Measurements from ENCODE around the gene BLVRB. TPM values are rescaled to one million over a fixed set of nuclear protein-coding genes. Genes with fewer than 3 reads are reported as not detected.

BLVRB gene
- total and polyA plus RNA-seq, 4 donors = 132 to 1,243 (median 252) TPM

DNA sequence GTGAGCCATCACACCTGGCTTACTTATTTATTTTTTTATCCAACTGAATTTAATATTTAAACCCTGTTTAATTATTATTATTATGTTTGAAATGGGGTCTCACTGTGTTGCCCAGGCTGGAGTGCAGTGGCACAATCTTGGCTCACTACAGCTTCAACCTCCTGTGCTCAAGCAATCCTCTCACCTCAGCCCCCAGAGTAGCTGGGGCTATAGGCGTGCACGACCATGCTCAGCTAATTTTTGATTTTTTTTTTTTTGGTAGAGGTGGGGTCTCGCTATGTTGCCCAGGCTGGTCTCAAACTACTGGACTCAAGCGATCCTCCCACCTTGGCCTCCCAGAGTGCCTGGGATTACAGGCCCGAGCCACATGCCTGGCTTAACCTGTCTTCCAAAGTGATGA is 33.8 kb upstream of the BLVRB start:
- Histone ChIP-seq H3K27ac (ENCODE audit: low read depth in 1 of 2, low read length in 2 of 2) (no peak overlapping the region), H3K4me3 (ENCODE audit: low read depth in 1 of 3, low read length in 3 of 3) (no peak overlapping the region), H3K4me1 (ENCODE audit: control insufficient read depth in 4 of 4, insufficient read depth in 4 of 4, low read length in 3 of 4) (no peaks in the 10 kb centered on the region), H3K9me3 (ENCODE audit: control insufficient read depth in 4 of 4, low read length in 3 of 4) (no peaks in the 10 kb centered on the region), H3K9ac (ENCODE audit: low read depth in 1 of 2, low read length in 2 of 2) (no peak overlapping the region), H3K36me3 (ENCODE audit: control insufficient read depth in 4 of 4, insufficient read depth in 3 of 4, low read depth in 1 of 4, low read length in 3 of 4) (no peaks in the 10 kb centered on the region), H3K27me3 (ENCODE audit: control insufficient read depth in 4 of 4, insufficient read depth in 4 of 4, low read length in 3 of 4) (no peaks in the 10 kb centered on the region)
- DNase-seq (ENCODE audit: low spot score) = no peak
- TF ChIP-seq EGR1 (IDR thresholded peaks at IDR 0.05; ENCODE audit: low read depth in 2 of 2) = no peak
- TF ChIP-seq TAF1 (conservative IDR thresholded peaks at IDR 0.05) = no peak
- TF ChIP-seq, protein P1, sequence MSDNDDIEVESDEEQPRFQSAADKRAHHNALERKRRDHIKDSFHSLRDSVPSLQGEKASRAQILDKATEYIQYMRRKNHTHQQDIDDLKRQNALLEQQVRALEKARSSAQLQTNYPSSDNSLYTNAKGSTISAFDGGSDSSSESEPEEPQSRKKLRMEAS (IDR thresholded peaks at IDR 0.05) = no peak
- TF ChIP-seq, protein P2, sequence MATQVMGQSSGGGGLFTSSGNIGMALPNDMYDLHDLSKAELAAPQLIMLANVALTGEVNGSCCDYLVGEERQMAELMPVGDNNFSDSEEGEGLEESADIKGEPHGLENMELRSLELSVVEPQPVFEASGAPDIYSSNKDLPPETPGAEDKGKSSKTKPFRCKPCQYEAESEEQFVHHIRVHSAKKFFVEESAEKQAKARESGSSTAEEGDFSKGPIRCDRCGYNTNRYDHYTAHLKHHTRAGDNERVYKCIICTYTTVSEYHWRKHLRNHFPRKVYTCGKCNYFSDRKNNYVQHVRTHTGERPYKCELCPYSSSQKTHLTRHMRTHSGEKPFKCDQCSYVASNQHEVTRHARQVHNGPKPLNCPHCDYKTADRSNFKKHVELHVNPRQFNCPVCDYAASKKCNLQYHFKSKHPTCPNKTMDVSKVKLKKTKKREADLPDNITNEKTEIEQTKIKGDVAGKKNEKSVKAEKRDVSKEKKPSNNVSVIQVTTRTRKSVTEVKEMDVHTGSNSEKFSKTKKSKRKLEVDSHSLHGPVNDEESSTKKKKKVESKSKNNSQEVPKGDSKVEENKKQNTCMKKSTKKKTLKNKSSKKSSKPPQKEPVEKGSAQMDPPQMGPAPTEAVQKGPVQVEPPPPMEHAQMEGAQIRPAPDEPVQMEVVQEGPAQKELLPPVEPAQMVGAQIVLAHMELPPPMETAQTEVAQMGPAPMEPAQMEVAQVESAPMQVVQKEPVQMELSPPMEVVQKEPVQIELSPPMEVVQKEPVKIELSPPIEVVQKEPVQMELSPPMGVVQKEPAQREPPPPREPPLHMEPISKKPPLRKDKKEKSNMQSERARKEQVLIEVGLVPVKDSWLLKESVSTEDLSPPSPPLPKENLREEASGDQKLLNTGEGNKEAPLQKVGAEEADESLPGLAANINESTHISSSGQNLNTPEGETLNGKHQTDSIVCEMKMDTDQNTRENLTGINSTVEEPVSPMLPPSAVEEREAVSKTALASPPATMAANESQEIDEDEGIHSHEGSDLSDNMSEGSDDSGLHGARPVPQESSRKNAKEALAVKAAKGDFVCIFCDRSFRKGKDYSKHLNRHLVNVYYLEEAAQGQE (IDR thresholded peaks at IDR 0.05) = no peak
- TF ChIP-seq, protein P3, sequence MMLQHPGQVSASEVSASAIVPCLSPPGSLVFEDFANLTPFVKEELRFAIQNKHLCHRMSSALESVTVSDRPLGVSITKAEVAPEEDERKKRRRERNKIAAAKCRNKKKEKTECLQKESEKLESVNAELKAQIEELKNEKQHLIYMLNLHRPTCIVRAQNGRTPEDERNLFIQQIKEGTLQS (IDR thresholded peaks at IDR 0.05) = no peak
- TF ChIP-seq HNF4A (conservative IDR thresholded peaks at IDR 0.05) = no peak
- TF ChIP-seq YY1 (IDR thresholded peaks at IDR 0.05) = no peak
- TF ChIP-seq, protein P4, sequence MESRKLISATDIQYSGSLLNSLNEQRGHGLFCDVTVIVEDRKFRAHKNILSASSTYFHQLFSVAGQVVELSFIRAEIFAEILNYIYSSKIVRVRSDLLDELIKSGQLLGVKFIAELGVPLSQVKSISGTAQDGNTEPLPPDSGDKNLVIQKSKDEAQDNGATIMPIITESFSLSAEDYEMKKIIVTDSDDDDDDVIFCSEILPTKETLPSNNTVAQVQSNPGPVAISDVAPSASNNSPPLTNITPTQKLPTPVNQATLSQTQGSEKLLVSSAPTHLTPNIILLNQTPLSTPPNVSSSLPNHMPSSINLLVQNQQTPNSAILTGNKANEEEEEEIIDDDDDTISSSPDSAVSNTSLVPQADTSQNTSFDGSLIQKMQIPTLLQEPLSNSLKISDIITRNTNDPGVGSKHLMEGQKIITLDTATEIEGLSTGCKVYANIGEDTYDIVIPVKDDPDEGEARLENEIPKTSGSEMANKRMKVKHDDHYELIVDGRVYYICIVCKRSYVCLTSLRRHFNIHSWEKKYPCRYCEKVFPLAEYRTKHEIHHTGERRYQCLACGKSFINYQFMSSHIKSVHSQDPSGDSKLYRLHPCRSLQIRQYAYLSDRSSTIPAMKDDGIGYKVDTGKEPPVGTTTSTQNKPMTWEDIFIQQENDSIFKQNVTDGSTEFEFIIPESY (IDR thresholded peaks at IDR 0.05) = no peak
- TF ChIP-seq GABPA (IDR thresholded peaks at IDR 0.05 in 1 of 2, conservative IDR thresholded peaks at IDR 0.05 in 1 of 2) = no peak
- no peak for TF ChIP-seq FOXA2 (IDR thresholded peaks at IDR 0.05)
- TF ChIP-seq RAD21 (IDR thresholded peaks at IDR 0.05) = no peak
- no peak for TF ChIP-seq JUND (IDR thresholded peaks at IDR 0.05)
- TF ChIP-seq RXRA (IDR thresholded peaks at IDR 0.05) = no peak
- TF ChIP-seq SP1 (IDR thresholded peaks at IDR 0.05) = no peak
- TF ChIP-seq NR2F2 (IDR thresholded peaks at IDR 0.05) = no peak
- 90% methylated on average over 5 of the region's 5 CpGs for WGBS

DNA sequence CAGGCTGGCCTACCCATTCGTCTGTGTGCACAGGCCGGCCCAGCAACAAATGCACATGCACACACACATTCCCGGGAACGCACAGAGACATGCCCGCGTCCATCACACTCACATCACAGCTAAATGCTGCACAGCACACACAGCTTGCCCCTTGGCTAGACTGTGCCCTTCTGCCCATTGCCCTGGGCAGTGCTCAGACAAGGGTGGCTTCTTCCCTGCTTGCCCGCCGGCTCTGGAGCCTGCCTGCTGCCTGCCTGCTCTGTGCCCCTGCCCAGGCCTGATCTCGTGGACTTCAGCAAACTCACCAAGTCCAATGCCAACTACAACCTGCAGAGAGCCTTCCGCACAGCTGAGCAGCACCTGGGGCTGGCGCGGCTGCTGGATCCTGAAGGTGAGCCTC is 31.7 kb upstream of the BLVRB start:
- Histone ChIP-seq H3K4me1 (ENCODE audit: control insufficient read depth in 4 of 4, insufficient read depth in 4 of 4, low read length in 3 of 4) (no peaks in the 10 kb centered on the region), H3K9ac (ENCODE audit: low read depth in 1 of 2, low read length in 2 of 2) (no peak overlapping the region), H3K27me3 (ENCODE audit: control insufficient read depth in 4 of 4, insufficient read depth in 4 of 4, low read length in 3 of 4) (no peaks in the 10 kb centered on the region), H3K36me3 (ENCODE audit: control insufficient read depth in 4 of 4, insufficient read depth in 3 of 4, low read depth in 1 of 4, low read length in 3 of 4) (no peaks in the 10 kb centered on the region), H3K4me3 (ENCODE audit: low read depth in 1 of 3, low read length in 3 of 3) (no peak overlapping the region), H3K9me3 (ENCODE audit: control insufficient read depth in 4 of 4, low read length in 3 of 4) (no peaks in the 10 kb centered on the region), H3K27ac (ENCODE audit: low read depth in 1 of 2, low read length in 2 of 2) (no peak overlapping the region)
- no peak for DNase-seq (ENCODE audit: low spot score)
- TF ChIP-seq, protein P1 (IDR thresholded peaks at IDR 0.05) = no peak
- 90% methylated on average over 12 of the region's 12 CpGs for WGBS

Data from liver (tissue), 9 donors.